HPDE6-E6E7 (cell line): ENCODE measurements around the gene AFDN.

Source experiments
- DNase-seq: peaks from one replicate; pipeline ENCODE4 v3.0.0; 2011; ENCODE audit warnings: missing footprints; ENCODE audit errors: extremely low spot score

The AFDN gene

DNA sequence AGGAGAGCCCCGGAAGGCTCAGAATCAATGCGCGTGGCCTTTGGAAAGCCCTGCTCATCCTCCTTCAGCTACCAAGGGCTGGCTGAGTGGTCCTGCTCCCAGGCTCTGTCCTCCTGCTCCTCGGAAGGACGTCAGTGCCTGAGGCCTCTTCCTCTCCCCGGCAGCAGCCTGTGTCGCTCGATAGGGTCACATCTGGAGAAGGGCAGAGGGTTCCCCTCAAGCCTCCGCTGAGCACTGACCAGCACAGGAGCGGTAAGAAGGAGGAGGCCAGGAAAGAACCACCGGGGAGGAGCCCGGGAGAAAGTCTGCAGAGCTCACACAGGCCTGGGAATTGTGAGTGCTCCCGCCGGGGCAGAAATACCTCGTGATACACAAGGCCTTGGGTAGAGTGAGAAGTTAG lies 192.0 kb downstream of the AFDN start:
- no peak for DNase-seq

DNA sequence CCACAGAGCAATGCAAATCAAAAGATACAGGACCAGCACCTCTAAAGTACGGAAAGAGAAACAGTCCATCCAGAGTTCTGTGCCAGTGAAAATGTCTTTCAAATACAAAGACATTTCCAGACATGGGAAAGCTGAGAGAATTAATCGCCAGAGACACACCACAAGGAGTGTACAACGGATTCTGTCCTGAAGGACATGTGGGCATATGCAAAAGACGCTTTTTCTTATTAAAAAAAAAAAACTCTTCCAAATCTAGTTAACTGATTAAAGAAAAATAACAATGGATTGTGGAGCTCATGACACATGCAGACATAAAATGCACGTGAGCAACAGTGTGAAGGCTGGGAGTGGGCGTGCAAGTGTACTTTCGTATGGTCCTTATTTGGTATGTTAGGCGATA lies 193.5 kb downstream of the AFDN start:
- DNase-seq, result no peak

DNA sequence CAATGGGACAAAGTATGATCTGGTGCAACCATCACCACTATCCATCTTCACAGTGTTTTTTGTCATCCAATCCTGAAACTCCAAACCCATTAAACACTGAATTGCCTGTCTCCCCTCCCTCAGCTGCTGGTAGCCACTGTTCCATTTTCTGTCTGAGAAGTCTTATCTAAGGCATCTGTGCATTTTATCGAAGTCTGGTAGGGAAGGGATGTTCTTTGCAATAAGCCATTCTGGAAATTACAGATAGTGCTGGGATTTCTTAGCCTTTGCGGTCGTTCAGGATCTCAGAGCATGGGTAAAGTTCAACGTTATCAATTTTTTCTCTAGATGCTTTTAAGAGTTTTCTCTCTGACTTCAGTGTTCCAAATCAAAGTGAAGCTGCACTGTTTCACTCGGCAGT lies 194.9 kb downstream of the AFDN start:
- no peak for DNase-seq
